NOMO-1 (cell line): Measurements from ENCODE around the gene VSIG2.

Source experiments
- DNase-seq, 2 experiments: peaks; one replicate each; lab custom pipeline; 2025; ENCODE audit not compliant: unreplicated experiment in 2 of 2; lab: John Stamatoyannopoulos, UW

The VSIG2 gene

DNA sequence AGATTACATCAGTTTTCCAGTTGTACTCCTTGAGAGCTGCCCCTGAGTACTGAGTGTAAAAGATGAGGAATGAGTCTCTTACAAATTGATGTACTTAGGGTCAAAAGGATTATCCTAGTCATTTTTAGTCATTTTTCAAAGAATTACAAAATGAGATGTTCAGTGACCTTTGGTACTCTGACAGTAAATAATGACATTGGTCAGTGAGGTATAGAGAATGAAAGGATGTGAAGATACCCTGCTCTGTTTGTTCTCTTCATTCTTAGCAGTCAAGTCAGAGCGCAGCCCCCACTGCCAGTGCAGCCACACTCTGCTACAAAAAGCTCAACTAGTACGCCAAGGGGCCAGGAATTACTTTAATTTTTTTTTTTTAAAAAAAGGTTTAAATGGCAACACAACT lies 14.1 kb upstream of the VSIG2 start:
- no peak for DNase-seq

DNA sequence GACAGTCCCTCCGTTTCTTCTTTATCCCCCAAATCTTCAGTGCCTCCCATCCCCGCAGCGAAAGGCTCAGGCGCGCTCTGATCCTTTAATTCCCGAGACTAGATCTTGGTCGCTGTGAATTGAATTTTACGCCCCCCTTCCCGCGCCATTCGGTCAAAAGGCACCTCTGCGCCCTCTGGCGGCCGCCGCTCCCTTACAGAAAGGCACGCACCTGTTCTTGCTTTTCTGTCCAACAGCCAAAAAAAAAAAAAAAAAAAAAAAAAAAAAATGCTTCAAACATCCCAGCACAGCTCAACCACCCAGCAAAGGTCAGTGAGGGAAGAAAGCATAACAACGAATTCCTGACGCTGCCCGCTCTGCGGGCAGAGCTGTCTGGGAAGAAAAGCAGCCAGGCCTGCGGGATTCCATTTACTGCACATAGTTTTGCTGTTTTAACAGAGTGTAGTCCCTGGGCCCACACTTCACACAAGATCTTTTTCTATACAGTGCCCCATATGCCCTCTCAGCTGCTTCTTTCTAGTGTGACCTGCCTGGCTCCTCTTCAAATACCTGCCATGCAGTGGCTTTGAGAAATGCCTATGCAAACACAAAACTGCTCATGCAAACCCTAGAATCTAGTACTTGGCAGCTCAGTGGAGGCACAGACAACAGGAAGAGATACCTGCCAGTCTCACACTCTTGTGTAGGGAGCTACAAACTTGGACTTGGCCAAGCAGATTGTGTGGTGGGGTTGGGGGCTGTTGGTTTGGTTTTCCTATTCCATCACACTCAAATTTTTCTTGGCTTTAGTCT lies 11.3 kb upstream of the VSIG2 start:
- peak; percentile 58 to 68 for DNase-seq

DNA sequence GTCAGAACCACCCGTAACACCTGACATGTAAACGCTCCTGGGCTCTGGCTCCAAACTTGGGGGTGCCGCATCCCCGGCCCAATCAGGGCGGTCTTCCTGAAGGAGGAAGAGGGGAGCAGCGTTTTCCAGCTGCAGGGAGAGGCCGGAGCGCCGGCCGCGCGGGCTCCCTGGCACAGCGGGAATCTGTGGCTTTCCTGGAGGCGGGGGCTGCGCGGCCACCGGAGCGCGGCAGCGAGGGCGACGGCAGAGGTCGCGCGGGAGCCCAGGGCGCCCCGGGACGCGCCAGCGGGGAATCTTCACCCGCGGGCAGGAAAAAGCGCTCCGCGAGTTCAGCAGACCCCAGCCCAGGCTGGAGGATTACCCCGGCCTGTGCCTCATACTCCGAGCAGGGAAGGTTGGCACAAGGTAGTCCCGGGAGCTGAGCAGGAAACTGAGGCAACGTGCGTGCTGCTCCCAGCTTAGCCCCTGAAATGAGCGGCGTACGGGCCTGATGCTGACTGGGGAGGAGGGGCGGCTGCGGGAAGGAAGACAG lies 10.6 kb upstream of the VSIG2 start:
- DNase-seq: no peak

DNA sequence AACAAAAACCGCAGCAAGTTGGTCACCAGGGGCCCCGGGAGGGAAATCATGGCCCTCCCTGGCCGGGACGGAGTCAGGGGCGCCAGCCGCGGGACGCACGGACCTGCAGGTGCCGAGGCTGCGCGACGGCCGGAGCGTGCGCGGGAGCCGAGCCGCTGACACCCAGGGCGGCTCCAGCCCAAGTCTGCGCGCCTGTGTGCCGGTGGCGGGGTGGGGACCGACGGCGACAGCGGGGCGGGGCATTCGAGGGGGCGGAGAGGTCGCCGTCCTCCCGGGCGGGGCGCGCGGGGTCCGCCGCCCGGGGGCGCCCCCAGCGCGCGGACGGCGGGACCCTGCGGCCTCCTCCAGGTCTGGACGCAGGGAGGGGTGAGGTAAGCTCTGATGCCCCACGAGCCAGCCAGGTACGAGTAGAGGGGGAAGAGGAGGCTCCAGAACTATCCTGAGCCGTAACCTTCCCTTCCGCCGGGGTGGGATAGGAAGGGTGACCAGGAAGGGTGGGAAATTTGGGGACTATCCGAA lies 10.1 kb upstream of the VSIG2 start, which contains the start of gene ESAM:
ESAM (minus strand) TSS at position 186 of the 519 bp plus-strand sequence; CDS start at position 50, 136 bp downstream.
- DNase-seq: peak; percentile 36 to 65

DNA sequence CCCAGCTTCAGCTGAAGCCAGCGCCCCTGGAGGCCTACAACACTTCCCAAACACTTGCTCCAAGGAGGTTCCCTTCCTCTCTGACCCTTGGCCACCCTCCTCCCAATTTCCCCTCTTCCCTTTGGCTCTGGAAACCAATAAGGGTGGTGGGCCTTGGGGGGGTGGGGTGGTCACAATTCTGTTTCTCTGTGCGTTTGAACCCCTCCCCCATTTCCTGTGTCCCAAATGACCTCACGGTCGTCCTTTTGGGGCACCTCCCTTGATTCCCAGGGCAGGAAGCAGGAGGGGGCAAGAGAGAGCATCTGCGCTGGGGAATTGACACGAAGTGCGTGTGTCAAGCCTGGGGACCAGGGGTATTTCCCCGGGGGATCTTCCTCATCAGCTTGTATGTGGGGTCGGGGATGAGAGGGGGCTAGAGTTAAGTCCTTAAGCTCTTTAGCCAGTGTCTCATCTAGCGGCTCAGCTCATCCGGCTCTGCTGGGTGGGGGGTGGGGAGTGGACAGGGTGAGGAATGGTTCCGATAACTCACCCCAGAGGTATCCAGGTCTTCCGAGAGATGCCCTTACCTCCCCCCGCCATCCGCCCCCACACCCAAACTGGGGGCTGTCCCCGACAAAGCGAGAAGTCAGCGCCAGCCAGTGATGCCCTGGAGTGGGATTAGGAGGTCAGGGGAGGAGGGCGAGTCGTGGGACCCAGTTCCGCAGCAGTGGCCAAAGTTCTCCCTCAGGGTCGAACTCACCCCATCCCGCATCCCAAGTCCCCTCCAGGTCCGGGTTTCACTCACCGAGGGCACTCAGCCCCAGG lies 9.4 kb upstream of the VSIG2 start:
- no peak for DNase-seq

DNA sequence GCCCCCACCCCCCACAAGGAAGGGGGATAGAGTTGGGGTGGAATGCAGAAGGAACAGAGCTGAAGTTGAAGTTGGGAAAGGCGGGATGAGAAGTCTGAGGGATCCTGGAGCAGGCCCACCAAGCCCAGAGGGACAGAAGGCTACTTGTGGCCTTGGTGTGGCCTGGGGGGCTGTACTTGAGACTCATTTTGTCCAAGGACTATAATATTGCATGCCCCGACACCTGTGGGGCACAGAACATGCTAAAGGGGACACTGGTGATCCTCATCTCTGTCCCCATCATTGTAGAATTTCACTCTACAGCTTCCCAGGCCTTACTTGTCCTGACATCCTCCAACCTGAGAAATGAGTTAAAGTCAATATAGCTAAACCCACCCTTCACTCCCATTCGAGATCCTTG lies 8.8 kb upstream of the VSIG2 start:
- no peak for DNase-seq

DNA sequence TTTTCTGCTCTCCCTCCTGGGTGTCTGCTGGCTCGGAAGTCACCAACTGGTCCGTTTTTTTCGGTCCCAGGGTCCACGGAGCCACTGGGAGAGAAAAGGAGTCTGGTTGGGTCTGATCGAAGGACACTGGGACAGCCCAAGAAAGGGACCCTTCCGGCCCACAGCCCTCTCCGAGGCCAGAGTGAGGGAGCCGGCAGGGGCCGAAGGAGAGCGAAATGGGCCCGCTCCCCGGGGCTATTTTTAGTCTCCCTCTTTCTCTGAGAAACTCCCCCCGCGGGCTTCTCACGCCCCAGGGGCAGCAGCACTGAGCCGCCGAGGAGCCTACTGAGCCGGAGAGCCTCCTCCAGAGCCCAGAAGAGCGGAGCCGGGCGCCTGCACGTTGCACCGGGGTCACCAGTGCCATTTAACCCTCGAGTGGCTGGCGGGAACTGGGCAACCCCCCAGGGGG lies 8.2 kb upstream of the VSIG2 start:
- no peak for DNase-seq

DNA sequence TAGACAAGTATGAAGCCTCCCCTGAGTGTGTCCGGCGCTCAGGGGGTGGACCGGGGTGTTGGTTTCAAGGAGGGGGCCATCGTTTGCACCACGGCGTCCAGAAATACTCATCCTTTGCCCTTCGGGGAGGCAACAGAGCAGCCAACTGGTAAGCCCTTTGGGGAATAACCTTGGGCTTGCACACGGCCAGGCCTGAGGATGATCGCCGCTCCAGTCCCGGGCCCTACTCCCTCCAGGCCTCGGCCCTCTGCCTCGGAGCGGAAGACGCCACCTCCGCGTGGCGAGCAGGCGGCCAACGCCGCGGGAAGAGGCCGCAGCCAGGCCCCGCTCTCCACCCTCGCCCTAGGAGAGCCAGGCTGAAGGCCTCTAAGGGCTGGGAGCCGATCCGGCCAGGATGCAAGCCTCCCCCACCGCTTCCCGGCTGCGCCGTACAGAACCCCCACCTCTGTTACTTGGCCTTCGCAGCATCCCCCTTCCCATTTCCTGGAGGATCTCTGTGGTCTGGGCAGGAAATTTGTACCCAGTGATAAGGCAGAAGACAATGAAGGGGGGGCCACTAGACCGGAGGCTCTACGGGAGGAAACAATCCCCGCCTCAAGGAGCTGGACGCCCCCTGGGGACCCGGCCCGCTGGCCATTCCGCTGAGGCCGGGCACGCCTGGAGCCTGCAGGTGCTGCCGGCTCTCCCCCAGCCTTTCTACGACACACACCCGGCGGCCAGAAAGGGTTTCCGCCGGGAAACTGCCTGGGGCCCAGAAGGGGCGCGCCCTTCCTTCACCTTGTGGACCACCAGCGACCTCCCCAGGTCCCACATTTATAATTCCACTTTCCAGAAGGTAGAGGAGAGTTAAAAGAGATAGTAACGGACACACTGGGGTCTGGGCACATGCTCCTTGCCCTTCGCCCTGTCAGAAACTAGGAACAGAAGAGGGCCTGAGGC lies 7.5 kb upstream of the VSIG2 start:
- DNase-seq: no peak

DNA sequence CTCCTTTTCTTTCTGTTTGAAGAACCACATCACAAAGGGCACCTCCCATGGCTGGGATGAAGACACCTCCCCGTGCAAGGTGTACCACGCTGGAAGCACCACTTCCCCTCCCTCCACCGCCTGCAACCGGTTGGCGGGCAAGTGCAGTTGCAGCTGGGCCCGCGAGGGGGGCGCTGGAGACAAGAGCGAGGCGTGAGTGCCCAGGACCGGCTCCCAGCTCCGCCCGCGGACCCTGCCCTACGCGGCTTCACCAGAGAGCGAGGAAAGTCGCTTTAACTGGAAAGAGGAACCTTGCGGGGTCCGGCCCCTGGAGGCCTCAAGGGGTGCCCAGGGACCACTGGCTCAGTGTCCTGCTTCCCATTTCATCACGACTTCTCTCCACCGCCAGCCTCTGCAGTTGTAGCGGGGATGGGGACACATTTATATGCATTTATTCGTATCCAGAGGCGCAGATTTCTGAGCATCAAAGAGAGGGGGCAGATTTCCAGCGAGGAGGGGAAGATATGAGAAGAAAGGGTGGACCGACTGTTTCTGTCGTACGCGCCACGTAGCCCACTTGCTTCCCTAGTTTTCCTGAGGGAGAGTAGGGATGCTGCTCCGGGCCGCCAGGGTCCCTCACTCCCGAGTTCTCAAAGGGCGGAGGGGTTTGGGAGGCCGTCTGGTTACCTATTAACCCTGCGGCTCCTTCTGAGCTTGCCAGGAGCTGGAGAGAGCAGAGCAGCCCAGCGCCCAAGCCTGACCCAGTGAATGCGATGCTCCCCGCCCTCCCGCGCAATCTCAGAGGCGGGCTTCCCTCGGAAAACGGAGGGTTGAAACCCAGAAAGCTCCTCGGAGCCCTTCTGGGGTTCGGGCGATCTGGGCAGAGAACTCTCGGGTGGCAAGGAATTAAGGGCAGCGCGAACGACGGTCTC lies 6.6 kb upstream of the VSIG2 start:
- DNase-seq: peak; percentile 94 to 97

DNA sequence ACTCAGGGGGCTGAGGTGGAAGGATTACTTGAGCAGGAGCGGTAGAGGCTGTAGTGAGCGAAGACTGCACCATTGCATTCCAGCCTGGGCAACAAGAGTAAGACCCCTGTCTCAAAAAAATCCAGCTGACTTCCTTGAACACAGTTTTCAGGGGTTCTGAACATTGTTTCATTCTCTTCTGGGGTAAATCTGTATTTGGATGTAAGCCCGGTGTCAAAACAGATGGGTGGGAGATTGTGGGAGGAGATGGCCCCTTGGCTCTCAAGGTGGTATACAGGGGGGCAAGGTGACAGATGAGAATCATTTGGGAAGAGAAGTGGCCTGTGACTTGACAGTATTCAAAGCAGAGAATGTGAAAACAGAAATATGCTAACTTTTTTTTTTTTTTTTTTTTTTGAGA lies 5.3 kb upstream of the VSIG2 start:
- DNase-seq: no peak

DNA sequence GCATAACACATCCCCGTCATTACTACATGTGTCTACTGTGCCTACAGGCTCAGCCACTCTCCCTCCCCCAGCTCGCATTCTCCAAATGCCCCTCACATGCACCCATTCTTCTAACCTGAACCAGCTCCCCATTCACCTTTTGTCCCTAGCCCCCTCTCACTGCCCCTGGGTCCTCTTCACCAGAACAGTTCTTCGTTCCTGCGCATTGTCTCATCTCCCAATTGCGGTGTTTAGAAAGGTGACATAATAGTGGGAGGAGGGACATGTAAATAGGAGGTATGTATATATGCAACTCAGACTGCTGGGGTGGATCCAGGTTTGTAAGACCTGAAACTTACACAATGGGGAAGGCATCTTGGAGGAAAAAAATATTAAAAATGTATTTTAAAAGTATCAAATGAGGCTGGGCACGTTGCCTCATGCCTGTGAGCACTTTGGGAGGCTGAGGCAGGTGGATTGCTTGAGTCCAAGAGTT lies 4.7 kb upstream of the VSIG2 start:
- no peak for DNase-seq

DNA sequence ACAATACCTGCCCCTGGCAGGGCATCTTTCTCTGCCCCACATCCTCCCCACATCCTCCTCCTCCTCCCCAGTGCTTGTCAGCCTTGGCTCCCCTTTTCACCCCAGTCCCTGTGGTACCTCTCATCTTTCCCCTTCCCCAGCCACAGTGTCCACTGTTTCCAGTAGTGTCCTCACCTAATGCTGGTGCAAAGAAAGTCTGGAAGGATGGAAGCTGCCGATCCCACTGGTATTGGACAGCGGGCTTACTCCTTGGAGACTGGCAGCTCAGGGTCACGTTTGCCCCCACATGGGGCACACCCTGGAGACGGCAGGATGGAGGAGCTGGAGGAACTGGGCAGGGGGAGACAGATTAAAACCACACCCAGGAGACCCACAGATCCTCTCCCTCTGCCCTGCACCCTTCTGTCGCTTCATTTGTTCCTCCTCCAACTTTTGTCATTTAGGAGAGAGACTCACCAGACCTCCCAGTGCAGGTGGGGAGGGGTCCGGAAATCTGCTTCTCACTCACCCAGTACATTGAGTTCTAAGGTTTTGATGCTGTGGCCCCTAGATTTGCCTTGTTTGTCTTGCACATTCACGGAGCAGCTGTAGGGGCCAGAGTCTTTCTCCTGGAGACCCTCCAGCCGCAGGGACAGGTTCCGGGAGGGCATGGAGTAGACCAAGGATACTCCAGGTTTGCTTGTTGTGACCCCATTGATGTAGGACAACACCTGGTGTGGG lies 4.1 kb upstream of the VSIG2 start:
- no peak for DNase-seq

DNA sequence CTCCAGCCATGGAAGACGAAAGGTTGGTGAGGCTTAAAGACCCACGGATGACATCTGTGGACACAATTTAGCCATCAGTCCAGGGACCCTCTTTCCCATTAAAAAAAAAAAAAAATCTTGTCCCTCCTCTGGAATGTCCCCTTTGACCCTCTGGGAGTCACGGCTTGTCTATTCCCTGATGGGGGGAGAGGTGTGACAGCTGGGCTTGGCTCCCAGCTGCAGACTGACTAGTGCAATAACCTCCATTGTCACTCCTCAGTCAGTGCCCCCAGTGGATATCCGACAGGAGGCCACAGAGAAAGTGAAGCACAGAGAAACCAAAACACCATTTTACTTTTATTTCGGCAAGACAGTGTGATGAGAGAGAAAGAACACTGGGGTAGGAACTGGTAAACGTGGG lies 2.7 kb upstream of the VSIG2 start:
- no peak for DNase-seq

DNA sequence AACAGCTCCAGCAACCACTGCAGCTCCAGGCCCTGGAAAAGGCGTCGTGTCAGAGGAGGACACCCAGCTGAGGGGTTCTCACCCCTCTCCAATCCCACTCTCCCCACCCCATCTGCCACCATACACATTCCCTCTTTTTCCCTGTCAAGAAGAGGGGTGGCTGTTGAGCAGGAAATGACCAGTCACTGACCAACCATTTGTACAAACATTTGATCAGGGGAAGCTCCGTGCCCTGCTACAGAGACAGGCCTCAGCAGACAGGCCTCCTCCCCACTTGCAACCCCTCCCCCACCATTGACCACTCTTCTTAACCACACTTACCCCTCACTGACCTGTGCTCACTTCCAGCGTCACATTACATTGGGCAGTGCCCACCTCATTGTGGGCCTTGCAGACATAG lies 2.3 kb upstream of the VSIG2 start:
- DNase-seq: no peak

DNA sequence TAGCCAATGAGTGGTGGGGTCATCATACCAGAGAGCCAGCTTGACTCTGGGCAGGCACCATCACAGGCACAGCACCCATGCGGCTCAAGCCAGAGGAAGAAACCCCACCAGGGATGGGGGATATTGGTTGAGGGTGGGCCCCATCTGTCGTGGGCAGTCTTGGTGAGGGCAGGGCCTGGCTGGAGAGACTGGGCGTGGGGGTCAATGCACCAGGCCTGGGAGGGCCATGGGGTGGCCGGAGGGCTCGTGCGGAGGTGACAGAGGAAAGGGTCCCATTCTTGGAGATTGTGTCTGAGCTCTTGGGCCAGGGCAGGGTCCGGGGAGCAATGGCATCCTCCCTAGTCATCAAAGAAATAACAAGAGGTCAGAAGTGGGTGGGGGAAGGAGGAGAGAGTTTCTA lies 1.6 kb upstream of the VSIG2 start:
- no peak for DNase-seq

DNA sequence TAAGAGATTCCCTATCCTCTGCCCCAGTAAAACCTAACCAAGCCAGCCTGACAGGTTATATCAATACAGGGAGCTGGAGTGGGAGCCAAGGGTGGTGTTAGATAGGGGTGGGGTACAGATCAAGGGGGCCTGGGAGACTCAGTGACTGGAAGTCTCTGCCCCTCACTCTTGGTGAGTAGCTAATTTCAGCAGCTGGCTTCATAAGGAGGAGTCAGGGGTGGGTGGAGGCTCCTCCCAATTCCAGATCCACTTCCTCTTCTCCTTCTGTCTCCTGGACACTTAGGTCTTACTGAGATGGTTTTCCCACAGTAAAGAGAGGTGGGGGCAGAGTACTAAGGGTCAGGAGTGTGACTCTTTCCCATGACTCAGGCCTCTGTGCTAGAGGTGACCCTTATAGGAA lies 1.1 kb upstream of the VSIG2 start:
- DNase-seq: peak in 1 of 2 experiments; percentile 7

DNA sequence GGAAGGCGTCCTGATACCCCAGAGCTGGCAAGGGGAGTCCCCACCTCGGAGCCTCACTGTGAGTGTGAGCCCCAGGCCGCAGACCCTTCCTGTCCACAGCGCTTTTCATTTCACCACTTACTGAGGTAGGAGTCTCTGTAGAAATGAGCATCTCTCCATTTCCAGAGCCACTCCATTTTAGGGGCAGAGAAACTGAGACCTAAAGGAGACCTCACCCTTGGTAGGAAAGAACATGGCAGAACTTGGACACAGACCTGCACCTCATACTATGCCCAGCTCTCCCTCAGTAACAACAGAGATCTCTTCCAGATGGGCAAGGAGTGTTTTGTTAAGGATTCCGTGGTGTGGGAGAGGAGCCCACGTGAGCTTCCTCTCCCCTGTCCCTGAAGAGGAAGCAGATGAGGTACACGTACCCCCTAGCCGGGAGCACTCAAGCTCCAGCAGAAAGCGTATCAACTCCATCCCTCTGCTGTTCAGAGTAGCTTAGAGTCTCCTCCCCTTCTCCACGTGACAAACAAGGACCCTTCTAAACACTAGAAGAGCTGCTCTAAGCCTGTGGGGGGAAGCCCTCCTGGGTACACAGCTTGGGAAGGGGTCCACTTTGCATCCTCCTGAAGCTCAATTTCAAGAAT lies 532 bp upstream of the VSIG2 start:
- no peak for DNase-seq

DNA sequence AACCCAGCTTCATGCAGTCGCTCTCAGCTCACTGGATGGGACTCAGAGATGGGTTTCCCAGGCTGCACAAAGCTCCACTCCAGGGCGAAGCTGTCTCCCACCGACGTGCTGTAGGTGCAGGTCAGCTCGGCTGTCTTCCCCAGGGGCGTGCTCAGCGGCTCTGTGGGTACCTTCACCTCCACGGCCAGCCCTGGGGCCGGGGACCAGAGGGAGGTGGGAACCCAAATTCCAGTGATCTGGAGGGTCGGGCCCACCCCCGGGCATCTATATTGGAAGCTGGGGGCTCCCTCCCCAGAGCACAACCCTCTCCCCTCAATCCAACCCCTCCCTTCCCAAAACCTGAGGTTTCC lies 689 bp downstream of the VSIG2 start:
- no peak for DNase-seq
